Smooth muscle cell of the brain vasculature (primary cell): ENCODE measurements around the gene MYO16.

Source experiments
- DNase-seq: peaks from one replicate; pipeline ENCODE4 v3.0.0-alpha.2; 2012; ENCODE audit warnings: low read depth, low spot score

The MYO16 gene

GRCh38 chr13:108663710-108664109, 34.3 kb downstream of the MYO16 start:
- DNase-seq = no peak

- DNase-seq = no peak
These were observed 37.8 kb downstream of the MYO16 start for GRCh38 chr13:108667205-108667604.

- no peak for DNase-seq
These were observed 40.0 kb downstream of the MYO16 start for GRCh38 chr13:108669381-108669780.

- no peak for DNase-seq
These were observed 44.9 kb downstream of the MYO16 start for GRCh38 chr13:108674346-108674745.

GRCh38 chr13:108674771-108675170, 45.4 kb downstream of the MYO16 start:
- no peak for DNase-seq

GRCh38 chr13:108676620-108677019, 47.2 kb downstream of the MYO16 start:
- DNase-seq = no peak

- no peak for DNase-seq
These were observed 48.4 kb downstream of the MYO16 start for GRCh38 chr13:108677806-108678205.

GRCh38 chr13:108680011-108680410, 50.6 kb downstream of the MYO16 start:
- no peak for DNase-seq

- DNase-seq = no peak
These were observed 52.7 kb downstream of the MYO16 start for GRCh38 chr13:108681986-108682575.

GRCh38 chr13:108682714-108683113, 53.3 kb downstream of the MYO16 start:
- DNase-seq = no peak

GRCh38 chr13:108686027-108686426, 56.6 kb downstream of the MYO16 start:
- no peak for DNase-seq

- DNase-seq = no peak
These were observed 61.3 kb downstream of the MYO16 start for GRCh38 chr13:108690726-108691125.

- peak; percentile 90 for DNase-seq
These were observed 71.2 kb downstream of the MYO16 start for GRCh38 chr13:108700422-108701170.

GRCh38 chr13:108702171-108702570, 72.8 kb downstream of the MYO16 start:
- no peak for DNase-seq

- DNase-seq = no peak
These were observed 75.6 kb downstream of the MYO16 start for GRCh38 chr13:108705031-108705430.

- DNase-seq = no peak
These were observed 78.2 kb downstream of the MYO16 start for GRCh38 chr13:108707584-108707983.

- no peak for DNase-seq
These were observed 79.5 kb downstream of the MYO16 start for GRCh38 chr13:108708921-108709320.

GRCh38 chr13:108711386-108711785, 82.0 kb downstream of the MYO16 start:
- no peak for DNase-seq

GRCh38 chr13:108725471-108725870, 96.1 kb downstream of the MYO16 start:
- DNase-seq = no peak

GRCh38 chr13:108728370-108728769, 99.0 kb downstream of the MYO16 start:
- no peak for DNase-seq

GRCh38 chr13:108733022-108733560, 103.7 kb downstream of the MYO16 start:
- DNase-seq = no peak

- no peak for DNase-seq
These were observed 105.3 kb downstream of the MYO16 start for GRCh38 chr13:108734676-108735075.

GRCh38 chr13:108741930-108742329, 112.5 kb downstream of the MYO16 start:
- DNase-seq = no peak
